Left lobe of liver (tissue), 2 donors: ENCODE data around the gene RNF10. TPM values are rescaled to one million over a fixed set of nuclear protein-coding genes. Genes with fewer than 3 reads are reported as not detected.
"Not testable (repeated sequence)": the region's sequence is repeated elsewhere in the genome, so short reads cannot be mapped to it uniquely, and the experiment has no call there.

ENCODE experiments used
- ATAC-seq: fragments of 200-7000 bp; cut with Tn5 transposase; one replicate; pipeline ENCODE4 v1.9.1; 2020; ENCODE audit warnings: mild to moderate bottlenecking, moderate library complexity
- DNase-seq: peaks from one replicate; pipeline ENCODE4 v3.0.0-alpha.2; 2020; ENCODE audit warnings: low spot score
- total RNA-seq: library from RNA; stranded (reverse); gene quantifications from one replicate; pipeline ENCODE4 v1.2.1, GENCODE V29; 2021
- donor health status: DM: no; HTN: no; CAD: no; lungs with moderate emphysema.
- donor health status: DM: no; HTN: yes; CAD: no.

Gene RNF10
- total RNA-seq, 1 donor from 2014 or later: 113 TPM

DNA sequence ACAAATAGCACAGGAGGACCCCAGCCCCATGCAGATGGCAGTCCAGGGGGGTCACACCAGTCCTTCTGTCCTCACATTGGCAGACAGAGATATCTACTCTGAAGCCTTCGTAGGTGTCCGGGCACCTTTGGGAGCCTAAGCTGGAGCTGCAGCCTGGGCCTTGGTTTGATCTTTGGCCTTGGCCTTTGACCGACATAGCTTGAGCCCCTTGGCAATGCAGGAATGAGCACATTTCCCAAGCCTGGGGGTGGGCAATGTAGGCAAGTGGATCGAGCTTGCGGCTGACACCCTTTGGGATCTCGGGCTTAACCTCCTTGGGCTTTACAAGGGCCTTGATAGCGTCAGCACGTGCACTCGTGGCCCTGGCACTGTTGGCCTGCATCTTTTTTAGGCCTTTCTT, 11.6 kb upstream of the RNF10 start:
- ATAC-seq (peak; percentile 47), DNase-seq (no peak)

DNA sequence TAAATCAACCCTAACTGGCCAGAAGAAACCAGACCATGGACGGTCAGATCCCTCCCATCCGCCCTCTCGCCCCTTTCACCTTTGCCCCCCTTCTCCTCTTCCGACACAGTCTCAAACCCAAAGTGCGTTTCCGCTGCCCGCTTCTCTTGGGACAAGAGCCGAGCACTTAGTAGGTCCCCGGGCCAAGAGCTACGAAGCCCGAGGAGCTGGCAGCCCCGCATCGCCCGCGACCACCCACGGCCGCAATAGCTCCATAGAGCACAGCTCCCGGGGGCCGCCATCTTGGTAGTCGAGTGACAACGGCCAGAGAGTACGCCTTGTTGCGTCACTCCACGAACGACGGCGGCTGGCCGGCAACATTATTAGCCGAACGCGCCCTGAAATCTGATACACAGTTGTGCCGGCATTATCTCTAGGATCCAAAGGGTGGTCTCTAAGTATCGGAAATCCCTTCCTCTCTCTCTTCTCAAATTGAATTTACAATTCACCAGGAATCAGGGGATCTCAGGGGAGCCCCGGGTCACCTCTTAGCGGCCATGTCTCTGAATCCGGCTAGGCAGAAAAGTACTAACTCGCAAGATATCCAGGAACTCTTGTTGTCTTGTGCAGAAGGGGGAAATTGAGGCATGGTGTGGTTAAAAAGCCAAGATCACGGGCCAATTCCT, 5.2 kb upstream of the RNF10 start, which contains the start of gene COQ5:
TSS of gene COQ5 (minus strand) at position 298 of the 665 bp plus-strand sequence. CDS start at position 281, 17 bp downstream.
- ATAC-seq (peak; percentile 91), DNase-seq (peak; percentile 94)

DNA sequence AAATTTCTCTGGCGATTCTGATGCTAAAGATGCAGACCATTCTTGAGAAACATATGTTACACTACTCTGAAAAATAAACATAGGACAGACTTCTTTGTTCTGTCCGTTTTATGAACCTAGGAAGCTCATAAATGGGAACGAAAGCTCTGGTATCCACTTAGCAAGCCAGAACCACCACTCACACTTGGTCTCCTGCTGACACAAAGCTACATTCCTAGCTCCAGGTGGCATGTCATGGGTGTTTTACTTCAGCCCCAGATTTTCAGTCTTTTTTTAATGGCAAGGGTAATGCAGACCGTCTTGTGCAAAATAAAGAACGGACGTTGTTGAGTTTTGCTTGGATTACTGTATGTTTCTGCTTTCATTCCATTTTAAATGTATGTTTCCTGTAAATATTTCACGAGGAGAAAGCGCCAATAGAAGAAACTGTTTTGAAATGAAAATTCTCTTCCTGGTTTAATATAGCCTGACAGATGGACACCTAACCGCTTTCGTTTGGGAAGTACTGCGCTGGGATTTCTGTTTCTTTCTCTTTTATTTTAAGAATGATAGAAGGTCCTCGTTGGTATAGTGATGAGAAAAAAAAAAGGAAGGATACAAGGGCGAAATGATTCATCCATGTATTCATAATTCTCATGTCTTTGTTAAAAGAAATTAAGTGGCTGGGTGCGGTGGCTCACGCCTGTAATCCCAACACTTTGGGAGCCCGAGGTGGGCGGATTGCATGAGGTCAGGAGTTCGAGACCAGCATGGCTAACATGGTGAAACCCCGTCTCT, 4.3 kb upstream of the RNF10 start:
- DNase-seq (no peak), ATAC-seq (peak; percentile 56)

DNA sequence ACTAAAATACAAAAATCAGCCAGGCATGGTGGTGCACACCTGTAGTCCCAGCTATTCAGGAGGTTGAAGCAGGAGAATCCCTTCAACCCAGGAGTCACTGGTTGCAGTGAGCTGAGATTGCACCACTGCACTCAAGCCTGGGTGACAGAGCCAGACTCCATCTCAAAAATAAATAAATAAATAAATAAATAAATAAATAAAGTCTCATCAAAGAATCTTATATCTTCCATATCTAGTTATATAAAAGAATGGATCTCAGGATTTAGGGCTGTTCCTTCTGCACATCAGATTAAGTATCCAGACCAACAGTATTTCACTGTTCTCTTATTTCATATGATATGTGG, 3.8 kb upstream of the RNF10 start:
- not testable (repeated sequence) for DNase-seq, ATAC-seq

DNA sequence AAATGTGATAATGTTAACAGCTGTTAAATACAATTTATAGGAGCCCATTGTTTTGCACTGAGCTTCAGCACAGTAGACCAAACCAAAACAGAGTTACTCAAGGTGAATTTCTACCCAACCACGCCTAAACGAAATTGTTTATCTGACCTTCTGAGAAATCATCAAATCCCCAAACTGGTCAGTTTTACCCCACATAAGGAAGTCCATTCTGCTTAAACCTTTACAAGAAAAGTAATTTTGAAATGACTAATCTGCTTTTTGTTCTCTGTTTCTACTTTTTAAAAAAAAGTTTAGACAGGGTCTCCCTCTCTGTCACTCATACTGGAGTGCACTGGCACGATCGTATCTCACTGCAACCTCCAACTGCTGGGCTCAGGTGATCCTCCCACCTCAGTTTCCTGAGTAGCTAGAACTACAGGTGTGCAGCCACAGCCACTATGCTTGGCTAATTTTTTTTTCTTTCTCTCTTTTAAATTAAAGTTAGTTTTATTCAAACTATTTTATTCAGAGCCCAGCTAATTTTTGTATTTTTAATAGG, 1.4 kb upstream of the RNF10 start:
- DNase-seq (no peak), ATAC-seq (no peak)

DNA sequence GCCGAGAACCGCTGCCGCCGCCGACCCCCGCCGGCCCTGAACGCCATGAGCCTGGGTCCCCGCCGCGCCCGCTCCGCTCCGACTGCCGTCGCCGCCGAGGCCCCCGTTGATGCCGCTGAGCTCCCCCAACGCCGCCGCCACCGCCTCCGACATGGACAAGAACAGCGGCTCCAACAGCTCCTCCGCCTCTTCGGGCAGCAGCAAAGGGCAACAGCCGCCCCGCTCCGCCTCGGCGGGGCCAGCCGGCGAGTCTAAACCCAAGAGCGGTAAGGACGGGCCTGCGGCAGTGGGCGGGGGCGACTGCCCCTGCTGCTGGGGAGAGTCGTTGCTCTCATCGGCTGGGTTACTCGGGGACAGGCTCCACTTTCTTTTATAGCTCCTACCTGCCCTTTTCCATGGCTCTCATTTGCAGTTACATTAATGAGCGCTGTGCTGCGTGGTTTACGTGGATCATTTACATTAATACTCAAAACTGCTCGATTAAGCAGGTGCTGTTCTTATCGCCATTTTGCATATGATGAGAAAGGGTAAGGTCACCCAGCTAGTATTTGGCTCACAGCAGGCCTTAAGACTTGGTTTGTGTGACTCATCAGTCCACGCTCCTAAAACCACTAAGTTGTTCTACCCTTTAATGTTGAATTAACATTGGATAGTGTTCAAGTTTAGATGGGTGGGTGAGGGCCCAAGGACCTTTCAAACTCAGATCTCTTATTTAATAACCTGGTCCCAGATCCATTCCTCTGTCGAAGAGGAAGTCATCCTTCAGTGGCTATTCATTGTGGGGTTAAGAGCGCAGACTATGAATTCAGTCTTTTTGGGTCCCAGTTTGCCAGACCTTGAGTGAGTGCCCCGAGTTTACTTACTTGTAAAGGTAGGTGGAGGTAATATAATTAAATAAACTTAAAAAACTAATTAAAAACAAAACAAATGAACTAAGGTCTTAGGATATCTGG, 823 bp downstream of the RNF10 start:
- peak; percentile 55 for ATAC-seq
- DNase-seq: peak; percentile 58

DNA sequence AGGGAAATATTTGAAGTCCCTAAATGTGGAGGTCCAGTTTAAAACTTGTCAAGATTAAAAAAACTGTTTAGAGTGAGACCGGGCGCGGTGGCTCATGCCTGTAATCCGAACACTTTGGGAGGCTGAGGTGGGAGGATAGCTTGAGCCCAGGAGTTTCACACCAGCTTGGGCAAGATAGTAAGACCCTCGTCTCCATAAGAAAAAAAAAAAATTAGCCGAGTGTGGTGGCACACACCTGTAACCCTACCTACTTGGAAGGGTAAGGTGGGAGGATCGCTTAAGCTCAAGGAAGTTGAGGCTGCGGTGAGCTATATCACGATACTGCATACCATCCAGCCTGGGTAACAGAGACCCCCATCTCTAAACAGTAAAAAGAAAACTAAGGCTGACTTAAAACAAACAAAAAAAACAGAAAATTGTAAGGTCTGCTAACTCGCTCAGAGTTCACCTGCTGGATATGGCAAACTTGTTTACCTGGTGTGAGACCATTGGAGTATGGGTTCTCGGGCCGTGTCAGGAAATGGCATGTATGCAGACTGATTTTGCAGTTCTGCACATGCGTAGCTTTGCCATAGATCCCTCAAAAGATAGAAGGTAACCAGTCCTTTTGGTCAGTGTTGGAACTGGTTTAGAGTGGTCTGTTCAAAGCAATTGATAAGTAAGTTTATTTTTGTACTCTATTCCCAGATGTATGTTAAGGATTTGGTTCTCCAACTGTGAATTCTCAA, 2.1 kb downstream of the RNF10 start:
- no peak for DNase-seq

DNA sequence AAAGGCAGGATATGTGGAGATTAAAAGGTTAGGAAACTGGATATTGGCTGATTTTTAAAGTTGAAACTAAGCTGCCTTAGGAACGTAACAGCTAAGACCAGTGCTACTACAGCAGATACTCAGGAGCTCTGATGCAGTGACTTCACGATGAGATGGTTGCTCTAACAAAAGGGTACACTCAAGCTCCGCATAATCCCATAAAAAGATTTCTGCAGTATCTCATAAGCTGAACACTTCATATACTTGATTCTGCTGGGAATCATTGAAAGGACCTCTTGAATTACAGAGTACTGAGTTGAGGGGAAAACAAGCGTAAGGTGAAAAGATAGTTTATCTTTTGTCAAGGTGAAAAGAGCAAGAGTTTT, 3.7 kb downstream of the RNF10 start:
- DNase-seq: no peak
- ATAC-seq: no peak

More for the DNA sequence above, 2.1 kb downstream of the RNF10 start:
- no peak for ATAC-seq

DNA sequence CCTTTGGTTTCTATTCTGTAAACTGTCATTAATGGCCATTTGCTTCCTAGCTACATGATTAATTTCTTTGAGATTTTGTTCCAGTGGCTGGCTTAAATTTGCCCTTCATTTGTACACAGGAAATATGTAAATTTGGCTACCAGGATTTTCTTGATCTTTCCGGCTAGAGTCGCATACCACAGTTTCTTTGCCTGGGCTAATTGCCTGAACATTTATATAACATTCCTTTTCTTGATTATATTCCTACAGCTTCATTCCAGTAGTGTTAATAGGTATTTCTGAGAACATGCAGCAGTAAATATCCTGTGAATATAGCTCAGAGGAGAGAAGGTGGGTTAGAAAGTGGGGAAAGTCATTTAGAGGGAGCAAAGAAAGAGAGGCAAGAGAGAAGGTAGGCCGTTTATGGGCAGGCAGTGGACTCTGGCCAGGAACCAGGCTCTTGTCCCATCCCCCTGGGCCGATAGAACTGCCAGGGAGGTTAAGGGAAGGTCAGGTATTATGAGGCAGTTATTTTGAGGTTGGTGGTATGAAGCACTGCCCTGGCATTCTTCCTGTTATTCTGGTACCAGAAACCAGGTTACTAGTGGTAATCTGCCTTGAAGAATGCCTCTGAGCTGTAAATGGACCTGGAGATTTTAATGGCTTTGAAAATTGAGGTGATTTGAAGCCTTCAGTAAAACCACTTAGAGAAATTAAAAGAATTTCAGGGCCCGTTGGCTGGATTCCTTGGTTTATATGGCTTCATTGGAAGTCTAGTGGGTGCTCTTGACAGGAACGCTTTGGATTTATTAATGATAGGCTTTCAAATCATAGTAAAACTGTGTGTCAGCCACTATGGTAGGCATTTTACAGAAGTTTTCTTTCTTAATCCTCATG, 4.4 kb downstream of the RNF10 start:
- ATAC-seq (peak; percentile 76), DNase-seq (peak; percentile 81)

DNA sequence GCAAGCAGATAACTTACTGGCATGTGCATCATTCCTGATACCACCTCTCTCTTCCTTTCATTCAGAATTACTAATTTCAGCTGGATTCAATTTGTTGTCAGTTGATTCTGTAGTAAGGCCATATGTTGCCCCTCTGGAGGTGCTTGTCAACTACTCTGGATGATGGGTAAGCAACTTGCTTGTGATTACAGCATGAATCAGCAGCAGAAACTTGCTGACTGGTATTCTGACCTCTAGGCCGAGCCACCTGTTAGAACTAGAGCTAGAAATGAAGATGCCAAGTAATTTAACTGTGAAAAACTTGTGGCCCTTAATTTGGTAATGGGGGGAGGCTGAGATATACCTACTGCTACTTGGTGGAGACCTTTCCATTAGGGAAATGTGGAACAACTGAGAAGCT, 5.1 kb downstream of the RNF10 start:
- DNase-seq: no peak
- no peak for ATAC-seq

DNA sequence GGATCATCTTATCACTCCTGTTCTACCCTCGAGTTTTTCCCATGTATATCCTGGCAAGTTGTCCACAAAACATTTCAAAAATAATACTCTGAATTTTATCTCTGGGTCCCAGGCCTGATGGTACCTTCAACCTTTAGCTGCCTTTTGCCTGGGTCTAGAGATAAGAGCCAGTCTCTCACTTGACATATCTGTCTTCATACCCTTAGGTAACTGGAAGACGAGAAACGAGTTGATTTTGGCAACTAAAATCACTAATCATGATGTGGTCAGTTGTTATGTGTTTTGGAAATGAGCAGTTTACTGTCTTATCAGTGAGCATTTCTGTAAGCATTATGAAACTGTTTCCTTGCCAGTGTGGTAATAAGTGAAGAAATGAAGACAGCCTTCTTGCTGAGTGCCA, 6.3 kb downstream of the RNF10 start:
- no peak for ATAC-seq
- no peak for DNase-seq

DNA sequence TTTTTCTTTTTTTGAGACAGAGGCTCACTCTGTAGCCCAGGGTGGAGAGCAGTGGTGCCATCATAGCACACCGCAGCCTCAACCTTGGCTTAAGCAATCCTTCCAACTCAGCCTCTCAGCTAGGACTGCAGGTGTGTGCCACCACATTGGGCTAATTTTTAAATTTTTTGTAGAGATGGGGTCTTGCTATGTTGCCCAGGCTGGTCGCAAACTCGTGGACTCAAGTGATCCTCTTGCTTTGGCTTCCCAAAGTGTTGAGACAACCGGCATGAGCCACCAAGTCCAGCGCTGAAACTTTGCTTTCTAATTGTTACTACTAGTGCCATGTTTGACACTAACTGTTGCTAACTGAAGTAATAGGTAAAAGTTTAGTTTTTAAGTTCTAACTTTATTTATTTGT, 8.0 kb downstream of the RNF10 start:
- ATAC-seq (no peak), DNase-seq (no peak)

DNA sequence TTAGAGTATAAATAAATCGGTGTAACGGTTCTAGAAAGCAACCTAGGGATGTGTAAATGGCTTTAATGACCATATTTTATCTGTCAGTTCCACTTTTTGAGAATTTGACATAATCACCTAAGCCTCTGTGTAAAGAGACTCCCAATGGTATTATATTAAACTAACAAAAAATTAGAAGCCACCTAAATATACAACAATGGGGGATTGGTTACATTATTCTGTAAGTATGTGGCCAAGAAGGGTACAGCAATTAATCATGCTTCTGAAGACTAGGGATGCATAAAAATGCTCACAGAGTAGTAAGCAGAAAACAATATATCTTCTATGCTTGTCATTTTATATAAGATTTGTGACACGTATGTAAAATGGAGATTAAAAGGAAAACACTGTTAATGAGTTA, 10.5 kb downstream of the RNF10 start:
- ATAC-seq: no peak

DNA sequence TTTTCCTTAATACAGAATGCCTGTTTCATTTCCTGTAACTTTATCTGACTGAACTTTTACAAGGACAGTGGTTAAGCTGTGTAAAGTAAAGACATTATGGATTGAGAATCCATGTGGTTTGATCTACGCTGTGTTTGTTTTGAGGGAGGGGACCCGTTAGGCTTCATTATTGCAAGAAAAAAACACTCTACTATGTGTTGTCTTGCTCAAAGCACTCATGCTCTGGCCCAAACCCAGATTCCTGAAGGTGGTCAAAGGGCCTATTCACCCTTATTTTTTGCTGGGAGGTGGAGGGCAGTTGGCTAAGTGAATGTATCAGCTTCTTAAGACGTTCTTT, 11.9 kb downstream of the RNF10 start:
- no peak for DNase-seq
- no peak for ATAC-seq

More for the DNA sequence above, 10.5 kb downstream of the RNF10 start:
- DNase-seq: no peak

DNA sequence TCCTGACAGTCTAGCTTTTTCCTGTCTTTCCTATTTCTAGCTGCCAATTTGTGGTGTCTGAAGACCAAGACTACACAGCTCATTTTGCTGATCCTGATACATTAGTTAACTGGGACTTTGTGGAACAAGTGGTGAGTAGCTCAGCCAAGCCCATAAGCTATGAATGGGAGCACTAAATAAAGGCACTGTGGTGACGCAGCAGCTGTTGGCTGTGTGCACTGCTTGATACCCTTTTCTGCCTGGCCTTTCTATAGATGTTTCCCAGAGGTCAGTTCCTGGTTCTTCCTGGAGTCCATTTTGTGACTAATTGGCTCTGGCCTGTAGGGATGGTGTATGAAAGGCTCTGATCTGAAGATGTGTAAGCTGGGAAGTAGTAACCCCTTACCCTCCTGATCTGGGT, 20.5 kb downstream of the RNF10 start:
- ATAC-seq: no peak
- DNase-seq: no peak

DNA sequence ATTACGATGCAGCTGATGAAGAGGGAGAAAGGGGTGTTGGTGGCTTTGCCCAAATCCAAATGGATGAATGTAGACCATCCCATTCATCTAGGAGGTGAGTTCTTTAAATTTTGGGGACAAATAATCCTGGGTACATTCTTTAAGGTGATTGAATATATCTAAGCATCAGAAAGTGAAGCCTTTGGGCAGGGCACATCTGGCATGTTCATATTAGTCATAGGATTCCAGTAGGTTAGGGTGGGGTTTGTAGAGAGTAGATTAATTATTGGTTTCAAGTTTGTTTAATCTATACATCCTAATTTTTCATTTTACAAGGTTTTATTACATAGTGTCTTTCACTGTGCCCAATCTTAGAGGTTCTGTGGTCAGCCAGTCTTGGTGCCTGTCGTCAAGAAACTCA, 23.4 kb downstream of the RNF10 start:
- ATAC-seq: no peak

DNA sequence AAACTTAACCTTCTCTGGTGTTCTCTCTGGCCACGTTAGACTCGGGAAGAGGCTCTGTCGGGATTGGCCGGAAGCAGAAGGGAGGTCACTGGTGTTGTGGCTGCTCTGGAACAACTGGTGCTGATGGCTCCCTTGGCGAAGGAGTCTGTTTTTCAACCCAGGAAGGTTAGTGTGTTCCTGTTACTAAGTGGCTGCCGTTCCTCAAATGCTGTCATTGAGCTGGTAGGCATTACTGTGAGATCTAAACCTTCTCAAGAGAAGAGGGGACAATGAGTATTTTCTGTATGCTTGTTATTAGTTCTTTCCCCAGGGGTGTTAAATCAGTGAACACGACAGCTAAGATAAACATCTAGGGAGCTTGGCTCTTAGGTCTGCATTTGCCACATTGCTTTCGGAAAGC, 28.8 kb downstream of the RNF10 start:
- ATAC-seq (no peak), DNase-seq (no peak)

More for the DNA sequence above, 23.4 kb downstream of the RNF10 start:
- DNase-seq: no peak

DNA sequence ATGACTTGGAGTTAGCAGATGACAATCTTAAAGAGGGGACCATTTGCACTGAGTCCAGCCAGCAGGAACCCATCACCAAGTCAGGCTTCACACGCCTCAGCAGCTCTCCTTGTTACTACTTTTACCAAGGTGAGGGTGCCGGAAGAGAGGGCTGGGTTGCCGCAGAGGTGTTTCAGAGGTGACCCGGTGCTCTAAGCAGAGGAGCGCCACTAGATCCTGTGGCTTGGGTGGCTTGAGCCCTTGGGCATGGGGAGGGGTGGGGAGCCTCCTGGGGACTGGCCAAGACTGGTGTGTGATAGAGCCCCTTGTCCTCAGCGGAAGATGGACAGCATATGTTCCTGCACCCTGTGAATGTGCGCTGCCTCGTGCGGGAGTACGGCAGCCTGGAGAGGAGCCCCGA, 29.3 kb downstream of the RNF10 start:
- DNase-seq: no peak
- ATAC-seq: no peak

DNA sequence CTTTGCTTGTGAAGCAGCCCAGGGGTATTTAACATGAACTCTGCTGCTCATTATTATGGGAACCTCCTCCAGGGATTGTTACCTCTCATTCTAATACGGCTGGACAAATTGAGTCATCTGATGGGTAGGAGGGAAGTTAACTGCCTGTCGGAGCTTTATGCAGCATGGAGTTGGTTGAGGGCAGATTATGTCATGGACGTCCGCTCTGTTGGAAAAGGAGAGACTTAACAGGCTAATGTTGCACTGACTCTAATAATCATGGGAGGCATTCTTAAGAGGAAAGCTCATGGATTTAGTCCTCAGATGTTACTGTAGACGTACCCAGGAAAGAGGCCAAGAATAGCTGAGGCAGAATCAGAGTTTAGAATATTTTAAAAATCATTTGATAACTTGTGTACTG, 37.1 kb downstream of the RNF10 start:
- no peak for ATAC-seq
- no peak for DNase-seq

DNA sequence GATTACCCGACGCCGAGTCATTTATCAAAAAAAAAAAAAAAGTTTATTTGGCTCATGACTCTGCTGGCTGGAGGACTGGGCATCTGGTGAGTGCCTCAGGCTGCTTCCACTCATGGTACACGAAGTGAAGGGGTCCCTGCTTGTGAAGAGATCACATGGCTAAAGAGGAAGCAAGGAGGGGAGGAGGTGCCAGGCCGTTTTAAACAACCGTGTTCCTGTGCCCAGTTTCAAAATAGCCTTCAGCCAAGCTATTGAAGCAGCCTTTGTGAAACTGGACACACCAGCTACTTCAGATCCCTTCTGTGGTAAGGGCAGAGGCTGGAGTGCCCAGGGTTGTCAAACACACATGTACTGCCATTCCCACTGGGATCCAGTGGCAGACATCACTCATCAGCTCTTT, 39.4 kb downstream of the RNF10 start:
- ATAC-seq: no peak

More for the DNA sequence above, 39.4 kb downstream of the RNF10 start:
- DNase-seq: no peak
